HL-60 (cell line): ENCODE results near the gene MACF1.

Experiments
- DNase-seq, 2 experiments: peaks; one replicate each; pipeline ENCODE4 v3.0.0-alpha.2; 2010 to 2020; ENCODE audit warnings: low read depth in 1 of 2, low spot score in 1 of 2
- H3K27ac ChIP-seq: fragments of 250-450 bp; sonication (Bioruptor Pico); replicated peaks from 2 replicates; pipeline ENCODE4 v1.5.1; 2020; ENCODE audit warnings: mild to moderate bottlenecking, moderate library complexity
- H3K27me3 ChIP-seq: fragments of 250-450 bp; sonication (Bioruptor Pico); 2 replicates; pipeline ENCODE4 v1.5.1; 2021; ENCODE audit warnings: mild to moderate bottlenecking, moderate library complexity; ENCODE audit not compliant: insufficient read depth, poor library complexity, severe bottlenecking
- H3K4me3 ChIP-seq: replicated peaks from 2 replicates; pipeline ENCODE4 v1.5.1; 2011; ENCODE audit warnings: mild to moderate bottlenecking, control low read depth, low read length; ENCODE audit not compliant: insufficient read depth
- CTCF ChIP-seq: IDR thresholded peaks from one replicate; pipeline ENCODE4 v1.5.1; 2011; ENCODE audit warnings: low read length, control low read depth, inconsistent platforms; ENCODE audit not compliant: insufficient read depth
- GABPA ChIP-seq: IDR thresholded peaks from 2 replicates; pipeline ENCODE4 v1.6.1; 2012; ENCODE audit warnings: low read depth
- POLR2AphosphoS5 ChIP-seq: IDR thresholded peaks from 2 replicates; pipeline ENCODE4 v1.6.1; 2012; ENCODE audit warnings: low read depth
- REST ChIP-seq: IDR thresholded peaks from 2 replicates; pipeline ENCODE4 v1.6.1; 2012; ENCODE audit warnings: low read depth; ENCODE audit not compliant: insufficient replicate concordance
- SPI1 ChIP-seq: IDR thresholded peaks from 2 replicates; pipeline ENCODE4 v1.6.1; 2012; ENCODE audit warnings: low read depth, mild to moderate bottlenecking, borderline replicate concordance

Gene MACF1

GRCh38 chr1:39434797-39435395 lies 230.4 kb downstream of the MACF1 start:
- no peak for TF ChIP-seq CTCF
- TF ChIP-seq GABPA, result no peak
- TF ChIP-seq POLR2AphosphoS5, result no peak
- TF ChIP-seq SPI1, result no peak
- no peak for TF ChIP-seq REST
- no peaks in the 10 kb centered on the region for H3K27me3 ChIP-seq
- H3K27ac ChIP-seq, result no peak overlapping the region
- no peak for DNase-seq
- no peak overlapping the region for H3K4me3 ChIP-seq

- no peaks in the 10 kb centered on the region for H3K27me3 ChIP-seq
- DNase-seq, result no peak
- no peak overlapping the region for H3K27ac ChIP-seq
- no peak for TF ChIP-seq GABPA
- TF ChIP-seq CTCF, result no peak
- no peak for TF ChIP-seq POLR2AphosphoS5
- no peak for TF ChIP-seq SPI1
- TF ChIP-seq REST, result no peak
- no peak overlapping the region for H3K4me3 ChIP-seq
These were observed 231.1 kb downstream of the MACF1 start for GRCh38 chr1:39435597-39435996.

- DNase-seq, result no peak
- H3K4me3 ChIP-seq, result no peak overlapping the region
- no peak for TF ChIP-seq GABPA
- TF ChIP-seq REST, result no peak
- no peak for TF ChIP-seq SPI1
- no peak for TF ChIP-seq CTCF
- no peak for TF ChIP-seq POLR2AphosphoS5
- H3K27ac ChIP-seq, result no peak overlapping the region
- H3K27me3 ChIP-seq, result no peaks in the 10 kb centered on the region
These were observed 232.3 kb downstream of the MACF1 start for GRCh38 chr1:39436842-39437241.
